ENCODE measurements around the gene ALG10. TPM values are rescaled to one million over a fixed set of nuclear protein-coding genes. Genes with fewer than 3 reads are reported as not detected.

ALG10 gene
- total and polyA plus RNA-seq, 2 of the 4 experiments (the other 2 are of a cell fraction): 2.7 to 9.7 TPM

DNA sequence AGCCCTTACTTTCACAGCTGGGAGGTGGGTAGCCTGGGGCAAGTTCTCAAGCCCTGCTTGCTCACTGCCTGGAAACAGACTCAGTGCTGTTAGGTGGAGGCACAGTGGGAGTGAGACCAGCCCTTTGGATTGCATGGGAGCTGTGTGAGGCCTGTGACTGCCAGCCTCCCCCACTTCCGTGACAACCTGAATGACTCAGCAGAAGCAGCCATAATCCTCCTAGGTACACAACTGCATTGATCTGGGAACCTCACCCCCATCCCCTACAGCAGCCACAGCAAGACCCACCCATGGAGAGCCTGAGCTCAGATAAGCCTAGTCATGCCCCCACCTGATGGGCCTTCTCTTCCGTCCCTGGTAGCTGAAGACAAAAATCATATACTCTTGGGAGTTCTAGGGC, 26.4 kb downstream of the ALG10 start:
- no peak overlapping the region for H3K4me3 ChIP-seq (ENCODE audit: insufficient read depth, low read depth, low read length)
- H3K79me1 ChIP-seq (ENCODE audit: low read depth in 1 of 2, low read length in 2 of 2): no peaks in the 10 kb centered on the region
- peaks cover 2% of the 10 kb centered on the region; the same call in 1 of the 2 replicates for H3K9me3 ChIP-seq (ENCODE audit: control insufficient read depth, insufficient read depth, low read length)
- TF ChIP-seq RFX5 (IDR thresholded peaks at IDR 0.05; ENCODE audit: low read depth, low read length): no peak
- no peak for TF ChIP-seq MAFK (IDR thresholded peaks at IDR 0.05; ENCODE audit: low read depth, low read length)
- TF ChIP-seq SMC3 (IDR thresholded peaks at IDR 0.05; ENCODE audit: low read depth, low read length): no peak
- no peak for TF ChIP-seq MXI1 (IDR thresholded peaks at IDR 0.05; ENCODE audit: borderline replicate concordance, low read depth, low read length)
- TF ChIP-seq CEBPB (IDR thresholded peaks at IDR 0.05; ENCODE audit: low read depth, low read length): no peak
- TF ChIP-seq, protein P1, sequence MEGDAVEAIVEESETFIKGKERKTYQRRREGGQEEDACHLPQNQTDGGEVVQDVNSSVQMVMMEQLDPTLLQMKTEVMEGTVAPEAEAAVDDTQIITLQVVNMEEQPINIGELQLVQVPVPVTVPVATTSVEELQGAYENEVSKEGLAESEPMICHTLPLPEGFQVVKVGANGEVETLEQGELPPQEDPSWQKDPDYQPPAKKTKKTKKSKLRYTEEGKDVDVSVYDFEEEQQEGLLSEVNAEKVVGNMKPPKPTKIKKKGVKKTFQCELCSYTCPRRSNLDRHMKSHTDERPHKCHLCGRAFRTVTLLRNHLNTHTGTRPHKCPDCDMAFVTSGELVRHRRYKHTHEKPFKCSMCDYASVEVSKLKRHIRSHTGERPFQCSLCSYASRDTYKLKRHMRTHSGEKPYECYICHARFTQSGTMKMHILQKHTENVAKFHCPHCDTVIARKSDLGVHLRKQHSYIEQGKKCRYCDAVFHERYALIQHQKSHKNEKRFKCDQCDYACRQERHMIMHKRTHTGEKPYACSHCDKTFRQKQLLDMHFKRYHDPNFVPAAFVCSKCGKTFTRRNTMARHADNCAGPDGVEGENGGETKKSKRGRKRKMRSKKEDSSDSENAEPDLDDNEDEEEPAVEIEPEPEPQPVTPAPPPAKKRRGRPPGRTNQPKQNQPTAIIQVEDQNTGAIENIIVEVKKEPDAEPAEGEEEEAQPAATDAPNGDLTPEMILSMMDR (conservative IDR thresholded peaks at IDR 0.05; ENCODE audit: low read depth, low read length): no peak
- no peak for TF ChIP-seq BHLHE40 (IDR thresholded peaks at IDR 0.05; ENCODE audit: low read depth, low read length)
- TF ChIP-seq RCOR1 (IDR thresholded peaks at IDR 0.05; ENCODE audit: insufficient replicate concordance, low read length): no peak
- TF ChIP-seq, protein P2, sequence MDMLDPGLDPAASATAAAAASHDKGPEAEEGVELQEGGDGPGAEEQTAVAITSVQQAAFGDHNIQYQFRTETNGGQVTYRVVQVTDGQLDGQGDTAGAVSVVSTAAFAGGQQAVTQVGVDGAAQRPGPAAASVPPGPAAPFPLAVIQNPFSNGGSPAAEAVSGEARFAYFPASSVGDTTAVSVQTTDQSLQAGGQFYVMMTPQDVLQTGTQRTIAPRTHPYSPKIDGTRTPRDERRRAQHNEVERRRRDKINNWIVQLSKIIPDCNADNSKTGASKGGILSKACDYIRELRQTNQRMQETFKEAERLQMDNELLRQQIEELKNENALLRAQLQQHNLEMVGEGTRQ (IDR thresholded peaks at IDR 0.05; ENCODE audit: low read depth, low read length): no peak
- TF ChIP-seq, protein P3, sequence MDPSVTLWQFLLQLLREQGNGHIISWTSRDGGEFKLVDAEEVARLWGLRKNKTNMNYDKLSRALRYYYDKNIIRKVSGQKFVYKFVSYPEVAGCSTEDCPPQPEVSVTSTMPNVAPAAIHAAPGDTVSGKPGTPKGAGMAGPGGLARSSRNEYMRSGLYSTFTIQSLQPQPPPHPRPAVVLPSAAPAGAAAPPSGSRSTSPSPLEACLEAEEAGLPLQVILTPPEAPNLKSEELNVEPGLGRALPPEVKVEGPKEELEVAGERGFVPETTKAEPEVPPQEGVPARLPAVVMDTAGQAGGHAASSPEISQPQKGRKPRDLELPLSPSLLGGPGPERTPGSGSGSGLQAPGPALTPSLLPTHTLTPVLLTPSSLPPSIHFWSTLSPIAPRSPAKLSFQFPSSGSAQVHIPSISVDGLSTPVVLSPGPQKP (IDR thresholded peaks at IDR 0.05; ENCODE audit: borderline replicate concordance, low read depth, low read length): no peak
- no peak for TF ChIP-seq POLR2A (IDR thresholded peaks at IDR 0.05; ENCODE audit: low read depth, low read length)
- TF ChIP-seq MAZ (IDR thresholded peaks at IDR 0.05; ENCODE audit: borderline replicate concordance, low read depth, low read length): no peak
- no peak for TF ChIP-seq NFE2L2 (IDR thresholded peaks at IDR 0.05; ENCODE audit: low read depth, low read length)
- no peak for TF ChIP-seq RAD21 (IDR thresholded peaks at IDR 0.05; ENCODE audit: low read length)
- TF ChIP-seq FOS (IDR thresholded peaks at IDR 0.05; ENCODE audit: low read depth, low read length): no peak
- CTCF ChIA-PET: no interaction called here
- dilution Hi-C loops (cut with HindIII; ENCODE audit: low sequenced_read_pairs, unreplicated experiment): no loop called here
- no peak overlapping the region for H3K56ac ChIP-seq (ENCODE audit: extremely low read depth, insufficient read depth, low read length)
- intact Hi-C loops (cut with micrococcal nuclease): no loop called here
- no peak overlapping the region for H2BK15ac ChIP-seq (ENCODE audit: low read depth, low read length)
- WGBS, 2 experiments (ENCODE audit: extremely low coverage in 2 of 2, insufficient read length in 1 of 2): no CpG with 5 or more reads among the region's 2 CpGs
- DNase-seq (no peak), ATAC-seq (ENCODE audit: low read depth) (no peak)
- H4K8ac ChIP-seq (ENCODE audit: low read depth in 2 of 2, low read length in 2 of 2): no peak overlapping the region
- H4K20me1 ChIP-seq (ENCODE audit: insufficient read depth, low read length): no peaks in the 10 kb centered on the region
- H4K5ac ChIP-seq (ENCODE audit: low read depth, low read length): no peak overlapping the region
- no peak overlapping the region for H3K18ac ChIP-seq (ENCODE audit: low read depth, low read length)
- H2BK20ac ChIP-seq (ENCODE audit: low read depth, low read length): no peak overlapping the region
- H3K9me1 ChIP-seq (ENCODE audit: insufficient read depth, low read length): no peaks in the 10 kb centered on the region
- POLR2A ChIA-PET (ENCODE audit: unreplicated experiment): no interaction called here
- no peak overlapping the region for H3K4me2 ChIP-seq (ENCODE audit: low read depth, low read length)
- no TSS peak for BruUV-seq (replicated peaks)
- H3K4ac ChIP-seq (ENCODE audit: low read depth, low read length): no peak overlapping the region
- no peak overlapping the region for H2BK5ac ChIP-seq (ENCODE audit: low read depth, low read length, poor library complexity, severe bottlenecking)
- H3K14ac ChIP-seq (replicated peaks; ENCODE audit: low read depth, low read length): no peak overlapping the region
- no peak overlapping the region for H2AFZ ChIP-seq (replicated peaks; ENCODE audit: low read length, poor library complexity)
- in situ Hi-C loops (cut with MboI; ENCODE audit: low sequenced_read_pairs): no loop called here
- H3K27me3 ChIP-seq (ENCODE audit: control insufficient read depth, insufficient read depth, low read length): no peaks in the 10 kb centered on the region
- no peak overlapping the region for H4K91ac ChIP-seq (ENCODE audit: insufficient read depth, low read depth, low read length)
- no peak overlapping the region for H3K27ac ChIP-seq (ENCODE audit: insufficient read depth, low read length)
- no peak overlapping the region for H3K23ac ChIP-seq (ENCODE audit: low read depth, low read length)
- no peak overlapping the region for H2AK9ac ChIP-seq (replicated peaks; ENCODE audit: low read depth, low read length, poor library complexity)
- no peak overlapping the region for H3K9ac ChIP-seq (ENCODE audit: low read depth, low read length)
- no peaks in the 10 kb centered on the region for H3K4me1 ChIP-seq (ENCODE audit: control insufficient read depth, insufficient read depth, low read length)
- H2AK5ac ChIP-seq (ENCODE audit: low read depth, low read length): no peak overlapping the region
- no peak overlapping the region for H2BK120ac ChIP-seq (ENCODE audit: low read depth, low read length)
- no peaks in the 10 kb centered on the region for H3K36me3 ChIP-seq (ENCODE audit: control insufficient read depth, insufficient read depth, low read length)
